ENCODE measurements around the gene STEAP1B. TPM values are rescaled to one million over a fixed set of nuclear protein-coding genes. Genes with fewer than 3 reads are reported as not detected.
"Not testable (repeated sequence)": the region's sequence is repeated elsewhere in the genome, so short reads cannot be mapped to it uniquely, and the experiment has no call there.

Gene STEAP1B
- total and polyA plus RNA-seq, 3 donors from 2014 or later = 7.4 to 11.3 (median 11.3) TPM

GRCh38 chr7:22442187-22442881, 57.7 kb downstream of the STEAP1B start:
- intact Hi-C loops (cut with DNase I; ENCODE audit: low total_unique reads) = no loop called here

GRCh38 chr7:22441157-22441556, 58.8 kb downstream of the STEAP1B start:
- no peaks in the 10 kb centered on the region for H3K27me3 ChIP-seq
- 92 to 98% methylated on average over 3 of the region's 3 CpGs for WGBS, 2 donors
- intact Hi-C loops (cut with DNase I; ENCODE audit: low total_unique reads) = no loop called here
- H3K27ac ChIP-seq = no peak overlapping the region
- H3K9me3 ChIP-seq = no peaks in the 10 kb centered on the region
- TF ChIP-seq CTCF (IDR thresholded peaks at IDR 0.05) (no peak), POLR2A (IDR thresholded peaks at IDR 0.05) (no peak)
- no peak for DNase-seq
- H3K4me3 ChIP-seq = no peak overlapping the region
- H3K4me1 ChIP-seq = peaks cover 22% of the 10 kb centered on the region
- no peaks in the 10 kb centered on the region for H3K36me3 ChIP-seq (ENCODE audit: low read depth, missing control alignments)

More at GRCh38 chr7:22442187-22442881, 57.7 kb downstream of the STEAP1B start:
- Histone ChIP-seq H3K27ac (no peak overlapping the region), H3K9me3 (no peaks in the 10 kb centered on the region), H3K27me3 (no peaks in the 10 kb centered on the region), H3K4me1 (peaks cover 22% of the 10 kb centered on the region), H3K4me3 (no peak overlapping the region), H3K36me3 (ENCODE audit: low read depth, missing control alignments) (no peaks in the 10 kb centered on the region)
- WGBS, 2 donors = 67 to 75% methylated on average over 8 of the region's 8 CpGs
- DNase-seq = no peak
- TF ChIP-seq CTCF (IDR thresholded peaks at IDR 0.05) = no peak
- TF ChIP-seq POLR2A (IDR thresholded peaks at IDR 0.05) = no peak

- Histone ChIP-seq H3K36me3 (ENCODE audit: low read depth, missing control alignments) (no peaks in the 10 kb centered on the region), H3K27ac (no peak overlapping the region), H3K9me3 (no peaks in the 10 kb centered on the region), H3K27me3 (no peaks in the 10 kb centered on the region), H3K4me3 (no peak overlapping the region), H3K4me1 (peaks cover 6% of the 10 kb centered on the region)
- no peak for DNase-seq
- intact Hi-C loops (cut with DNase I; ENCODE audit: low total_unique reads) = no loop called here
- no peak for TF ChIP-seq CTCF (IDR thresholded peaks at IDR 0.05)
- no peak for TF ChIP-seq POLR2A (IDR thresholded peaks at IDR 0.05)
- 85 to 91% methylated on average over 3 of the region's 3 CpGs for WGBS, 2 donors
Observed at GRCh38 chr7:22438994-22439393, 61.0 kb downstream of the STEAP1B start.

GRCh38 chr7:22436552-22436951, 63.4 kb downstream of the STEAP1B start:
- H3K27ac ChIP-seq; intact Hi-C loops (cut with DNase I; ENCODE audit: low total_unique reads); H3K27me3 ChIP-seq; H3K4me1 ChIP-seq; H3K9me3 ChIP-seq; H3K36me3 ChIP-seq (ENCODE audit: low read depth, missing control alignments); H3K4me3 ChIP-seq; DNase-seq: not testable (repeated sequence)
- WGBS, 2 donors = 83 to 96% methylated on average over 4 of the region's 4 CpGs

GRCh38 chr7:22435720-22436119, 64.3 kb downstream of the STEAP1B start:
- intact Hi-C loops (cut with DNase I; ENCODE audit: low total_unique reads) = no loop called here
- 92 to 97% methylated on average over 8 of the region's 8 CpGs for WGBS, 2 donors
- no peaks in the 10 kb centered on the region for H3K27me3 ChIP-seq
- no peaks in the 10 kb centered on the region for H3K4me1 ChIP-seq
- no peak for DNase-seq
- no peak overlapping the region for H3K4me3 ChIP-seq
- no peaks in the 10 kb centered on the region for H3K36me3 ChIP-seq (ENCODE audit: low read depth, missing control alignments)
- H3K9me3 ChIP-seq = no peaks in the 10 kb centered on the region
- TF ChIP-seq CTCF (IDR thresholded peaks at IDR 0.05) = no peak
- TF ChIP-seq POLR2A (IDR thresholded peaks at IDR 0.05) = no peak
- no peak overlapping the region for H3K27ac ChIP-seq
